GM12878 (cell line): ENCODE measurements around the gene SIK3. TPM values are rescaled to one million over a fixed set of nuclear protein-coding genes. Genes with fewer than 3 reads are reported as not detected.

Experiments
- ATAC-seq: fragments of 200-7000 bp; cut with Tn5 transposase; 3 replicates; pipeline ENCODE4 v1.9.1; 2020; ENCODE audit warnings: mild to moderate bottlenecking, moderate library complexity
- Bru-seq: library from RNA; stranded (reverse); fragments of 400-500 nt; gene quantifications from one replicate; lab custom pipeline; 2021; lab: Mats Ljungman, UMichigan
- BruChase-seq, 2 experiments: library from RNA; stranded (reverse); fragments of 400-500 nt; gene quantifications; one replicate each; lab custom pipeline; 2021; lab: Mats Ljungman, UMichigan
- BruUV-seq: library from RNA; stranded (reverse); fragments of 400-500 nt; replicated peaks from 2 replicates; lab custom pipeline; 2021; lab: Mats Ljungman, UMichigan
- CTCF ChIA-PET: fragments of 300-600 bp; sonication (Branson Sonifier 250); formaldehyde crosslinking; extraction: SDS; loops from one replicate; lab custom pipeline; 2021; ENCODE audit warnings: inconsistent platforms; lab: Yijun Ruan, JAX
- POLR2A ChIA-PET: fragments of 350-600 bp; formaldehyde crosslinking; extraction: SDS; loops from one replicate; lab custom pipeline; 2021; ENCODE audit warnings: inconsistent platforms; lab: Charles Lee
- RAD21 ChIA-PET: fragments of 300-600 bp; sonication (Branson Sonifier 250); formaldehyde crosslinking; loops from one replicate; lab custom pipeline; 2023; ENCODE audit warnings: antibody characterized with exemption; ENCODE audit not compliant: unreplicated experiment; lab: Charles Lee
- SMC1A ChIA-PET: fragments of 300-600 bp; sonication (Branson Sonifier 250); formaldehyde crosslinking; loops from one replicate; lab custom pipeline; 2023; ENCODE audit not compliant: unreplicated experiment, uncharacterized antibody; lab: Charles Lee
- DNase-seq: peaks from one replicate; pipeline ENCODE4 v3.0.0-alpha.2; 2011; ENCODE audit warnings: low read depth, low spot score
- FAIRE-seq: peaks from 3 replicates; lab custom pipeline; 2011; peaks lifted over from hg19 to GRCh38; lab: Jason Lieb, UNC
- H2AFZ ChIP-seq: 2 replicates; pipeline ENCODE4 v1.6.0; 2011; ENCODE audit warnings: low read depth, low read length, control low read depth; ENCODE audit not compliant: control insufficient read depth
- H3K27ac ChIP-seq: 2 replicates; pipeline ENCODE4 v1.5.1; 2011; ENCODE audit warnings: control low read depth; ENCODE audit not compliant: control insufficient read depth, insufficient read depth
- H3K27me3 ChIP-seq, 2 experiments: replicated peaks in 1 of 2; 2 replicates each; pipeline versions ENCODE4 v1.6.0 to v1.6.1; 2011; ENCODE audit warnings: low read length in 1 of 2; ENCODE audit not compliant: control insufficient read depth in 2 of 2, insufficient read depth in 2 of 2
- H3K36me3 ChIP-seq, 2 experiments: 2 replicates each; pipeline ENCODE4 v1.5.1; 2011; ENCODE audit warnings: low read length in 1 of 2; ENCODE audit not compliant: control insufficient read depth in 2 of 2, insufficient read depth in 2 of 2
- H3K4me1 ChIP-seq: 2 replicates; pipeline ENCODE4 v1.6.1; 2011; ENCODE audit warnings: mild to moderate bottlenecking, low read length, moderate library complexity, mixed read lengths; ENCODE audit not compliant: control insufficient read depth, insufficient read depth
- H3K4me2 ChIP-seq: 2 replicates; pipeline ENCODE4 v1.6.0; 2011; ENCODE audit warnings: control low read depth; ENCODE audit not compliant: control insufficient read depth, insufficient read depth
- H3K4me3 ChIP-seq: fragments of 200-600 bp; sonication (generic); 2 replicates; pipeline ENCODE4 v1.5.1; 2016
- H3K79me2 ChIP-seq: 2 replicates; pipeline ENCODE4 v1.6.0; 2011; ENCODE audit warnings: low read length; ENCODE audit not compliant: control insufficient read depth, insufficient read depth
- H3K9ac ChIP-seq: 2 replicates; pipeline ENCODE4 v1.8.0; 2011; ENCODE audit warnings: low read length, control low read depth, mixed read lengths; ENCODE audit not compliant: control insufficient read depth, insufficient read depth
- H3K9me3 ChIP-seq: replicated peaks from 3 replicates; pipeline ENCODE4 v1.5.1; 2011; ENCODE audit warnings: mild to moderate bottlenecking, low read length; ENCODE audit not compliant: control insufficient read depth, insufficient read depth
- H4K20me1 ChIP-seq: 2 replicates; pipeline ENCODE4 v1.6.0; 2011; ENCODE audit not compliant: control insufficient read depth, insufficient read depth
- BCL11A ChIP-seq: IDR thresholded peaks from 2 replicates; pipeline ENCODE4 v1.6.1; 2011; ENCODE audit warnings: low read depth, low read length
- BHLHE40 ChIP-seq, 2 experiments: fragments of 450-650 bp in 1 of 2; IDR thresholded peaks; 2 replicates each; pipeline ENCODE4 v1.6.1; 2011 to 2017; ENCODE audit warnings: low read depth in 2 of 2, borderline replicate concordance in 1 of 2, improper control_type of control experiment in 1 of 2, low read length in 1 of 2, mild to moderate bottlenecking in 1 of 2
- CBFB ChIP-seq: IDR thresholded peaks from 2 replicates; pipeline ENCODE4 v1.6.1; 2016; ENCODE audit warnings: antibody characterized with exemption, low read depth
- DPF2 ChIP-seq: fragments of 450-650 bp; IDR thresholded peaks from 2 replicates; pipeline ENCODE4 v1.6.1; 2017; ENCODE audit warnings: mild to moderate bottlenecking
- HCFC1 ChIP-seq: fragments of 150-350 bp; IDR thresholded peaks from 2 replicates; pipeline ENCODE4 v1.6.1; 2014; ENCODE audit warnings: low read length
- IRF4 ChIP-seq: IDR thresholded peaks from 2 replicates; pipeline ENCODE4 v1.6.1; 2011; ENCODE audit warnings: low read depth, low read length
- KDM1A ChIP-seq: fragments of 200-600 bp; sonication (generic); IDR thresholded peaks from 2 replicates; pipeline ENCODE4 v1.6.1; 2016; ENCODE audit warnings: borderline replicate concordance
- MEF2A ChIP-seq: IDR thresholded peaks from 2 replicates; pipeline ENCODE4 v1.6.1; 2011; ENCODE audit warnings: low read depth, mild to moderate bottlenecking, low read length, moderate library complexity; ENCODE audit not compliant: insufficient read depth
- MEF2B ChIP-seq: fragments of 450-650 bp; IDR thresholded peaks from 2 replicates; pipeline ENCODE4 v1.6.1; 2018; ENCODE audit warnings: mild to moderate bottlenecking, moderate library complexity; ENCODE audit not compliant: partially characterized antibody, poor library complexity, severe bottlenecking
- NRF1 ChIP-seq: conservative IDR thresholded peaks from 2 replicates; pipeline ENCODE4 v1.6.1; 2011; ENCODE audit warnings: mild to moderate bottlenecking, low read depth, low read length, improper control_type of control experiment
- SIN3A ChIP-seq: IDR thresholded peaks from 2 replicates; pipeline ENCODE4 v1.6.1; 2012; ENCODE audit warnings: low read depth, low read length, improper control_type of control experiment
- TAF1 ChIP-seq: IDR thresholded peaks from 2 replicates; pipeline ENCODE4 v1.6.1; 2011; ENCODE audit warnings: mild to moderate bottlenecking, low read depth, low read length, borderline replicate concordance
- WGBS: methylation state at CpG from one replicate; pipeline ENCODE4 v1.1.6; 2016; ENCODE audit warnings: low lambda C conversion rate; ENCODE audit not compliant: insufficient replicate concordance, insufficient coverage; ENCODE audit errors: missing lambda C conversion rate; 5-methylcytosine and 5-hydroxymethylcytosine counted together
- in situ Hi-C: fragments of 300-500 bp; cut with MboI; formaldehyde crosslinking; loops from 9 replicates; pipeline ENCODE4 v1.14.3; 2018; ENCODE audit warnings: mixed read lengths
- intact Hi-C: fragments of 100-400 bp; cut with micrococcal nuclease; formaldehyde crosslinking; loops from one replicate; pipeline ENCODE4 v1.14.2; 2022; ENCODE audit not compliant: unreplicated experiment
- long read RNA-seq, 2 experiments: library from polyadenylated mRNA; unstranded; transcript quantifications; one replicate each; pipeline ENCODE4 v2.0.0, GENCODE V29; 2019 to 2020
- polyA minus RNA-seq, 3 experiments: library from RNA; depleted of rRNA, polyadenylated mRNA; stranded (reverse); fragments of >200 nt; gene quantifications; 2 replicates each; pipeline ENCODE4 v1.2.3, GENCODE V29; 2011
- polyA plus RNA-seq, 11 experiments: library from polyadenylated mRNA; depleted of rRNA in 4 of 11; unstranded in 6 of 11; stranded (reverse) in 5 of 11; fragments of >200 nt; fragmentation: Nextera tagmentation in 4 of 11; fragmentation: Illumina TruSeq in 1 of 11; extraction: Ambion mirVana in 4 of 11; extraction: Trizol in 1 of 11; gene quantifications; 1 replicate in 1 of 11; 2 replicates in 10 of 11; pipeline versions ENCODE4 v1.2.1 to v1.2.3, GENCODE V29; 2011 to 2016; ENCODE audit warnings: inconsistent platforms in 2 of 11, missing spikeins in 2 of 11, low read depth in 1 of 11
- total RNA-seq, 4 experiments: library from RNA; depleted of rRNA in 3 of 4; stranded (reverse); fragments of >200 nt in 3 of 4; fragmentation: Illumina TruSeq in 1 of 4; extraction: Trizol in 1 of 4; gene quantifications; 2 replicates each; pipeline versions ENCODE4 v1.2.1 to v1.2.3, GENCODE V29; 2013 to 2021
- TF ChIP-seq, protein P1 (sequence below): fragments of 450-650 bp; IDR thresholded peaks from 2 replicates; pipeline ENCODE4 v1.6.1; 2018; ENCODE audit warnings: mild to moderate bottlenecking, low read depth, moderate library complexity; ENCODE audit not compliant: partially characterized antibody
- TF ChIP-seq, protein P2 (sequence below): IDR thresholded peaks from 2 replicates; pipeline ENCODE4 v1.6.1; 2012; ENCODE audit warnings: low read depth, low read length, improper control_type of control experiment

The SIK3 gene
- total RNA-seq (2013; cell fraction: nucleolus; rRNA removed) = 171 and 172 TPM in 2 replicates
- total RNA-seq (2014; rRNA removed) (13.2 and 15.6 TPM in 2 replicates), total RNA-seq (2014; rRNA removed; fragmentation: Illumina TruSeq; extraction: Trizol) (10.7 and 12.1 TPM in 2 replicates), total RNA-seq (2021) (24.5 and 31.9 TPM in 2 replicates), polyA plus RNA-seq (2011; rRNA removed) (10.4 and 11.4 TPM in 2 replicates), polyA plus RNA-seq (2014; fragmentation: Illumina TruSeq; extraction: Trizol) (14.5 and 16.9 TPM in 2 replicates), polyA plus RNA-seq (2014; fragmentation: Nextera tagmentation; extraction: Ambion mirVana) (1 to 10 TPM; 2.5 to 2.6 TPM), polyA plus RNA-seq (2014; rRNA removed) (14.8 and 15.4 TPM in 2 replicates), polyA plus RNA-seq (2016; fragmentation: Nextera tagmentation; extraction: Ambion mirVana) (10 to 100 TPM in 1 of 2 experiments, 1 to 10 TPM in 1; 2.5 to 10.8 TPM), polyA minus RNA-seq (2011; rRNA and poly(A)+ RNA removed) (34.7 and 37.3 TPM in 2 replicates), Bru-seq, nascent RNA (percentile 83 among the genes with signal in this experiment), BruChase-seq, experiment 1, labeled RNA remaining after a 6-hour chase (percentile 84 among the genes with signal in this experiment), BruChase-seq, experiment 2, labeled RNA remaining after a 2-hour chase (percentile 87 among the genes with signal in this experiment)
- 10.1 TPM for polyA plus RNA-seq (2011; ENCODE audit: low read depth)
- 12.4 and 14.7 TPM in 2 replicates for polyA plus RNA-seq (2011; cell fraction: cytosol; rRNA removed)
- 43.4 and 58.1 TPM in 2 replicates for polyA plus RNA-seq (2011; cell fraction: nucleus; rRNA removed)
- polyA plus RNA-seq (2012) = 12.7 and 13.7 TPM in 2 replicates
- 14.4 and 16.5 TPM in 2 replicates for polyA minus RNA-seq (2011; cell fraction: cytosol; rRNA and poly(A)+ RNA removed)
- polyA minus RNA-seq (2011; cell fraction: nucleus; rRNA and poly(A)+ RNA removed) = 44.2 and 64.9 TPM in 2 replicates
- long read RNA-seq, experiment 1, partial matches to known transcripts = 1 of 2 reads
- long read RNA-seq, experiment 1, other reads (novel, unspliced or antisense) = 1 of 2 reads
- long read RNA-seq, experiment 2, partial matches to known transcripts = 0 of 5 reads
- long read RNA-seq, experiment 2, other reads (novel, unspliced or antisense) = 5 of 5 reads

DNA sequence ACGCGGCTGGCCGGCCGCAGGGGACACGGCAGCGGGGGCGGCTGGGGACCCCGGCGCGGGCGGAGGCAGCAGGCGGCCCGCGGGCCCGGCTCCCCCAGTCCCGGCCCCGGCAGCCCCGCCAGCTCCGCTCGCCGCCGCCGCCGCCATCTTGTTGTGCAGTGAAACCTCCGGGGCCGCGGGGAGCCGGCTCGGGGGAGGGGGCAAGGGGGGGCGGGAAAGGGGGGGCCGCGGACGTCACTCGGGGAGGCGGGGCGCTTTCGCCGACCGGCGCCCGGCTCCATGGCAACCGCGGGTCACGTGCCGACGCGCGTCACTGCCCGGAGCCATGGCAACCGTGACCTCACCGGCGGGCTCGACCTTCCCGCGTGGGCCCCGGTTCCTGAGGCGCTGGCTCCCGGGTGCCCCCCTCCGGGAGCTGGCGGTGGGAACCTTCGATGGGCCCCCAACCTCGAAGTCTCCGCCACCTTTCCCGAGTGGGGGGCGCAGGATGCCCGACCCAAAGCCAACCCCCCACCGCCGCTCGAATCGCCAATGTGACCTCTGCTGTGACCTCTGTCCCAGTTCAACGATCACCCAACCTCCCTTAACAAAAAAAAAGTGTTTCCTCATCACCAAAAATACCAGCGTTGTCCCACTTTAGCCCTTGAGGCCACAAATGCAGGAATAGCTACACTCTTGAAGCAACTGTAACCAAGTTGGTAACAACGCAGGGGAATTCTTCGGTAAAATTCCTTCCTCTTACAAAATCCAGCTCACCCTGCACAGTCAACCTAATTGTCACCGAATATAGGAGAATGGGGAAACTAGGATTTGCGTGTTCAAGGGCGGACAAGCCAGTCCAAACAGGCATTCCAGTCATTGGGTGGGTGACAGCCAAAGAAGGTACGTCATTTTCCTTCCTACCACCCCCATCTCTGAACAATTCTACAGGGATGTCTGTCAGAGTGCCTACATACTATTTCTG is at the start of gene SIK3:
Gene SIK3, minus strand, starts transcription at position 160 of the 964 bp plus-strand sequence. Its CDS starts 13 bp downstream, at position 147.
- Histone ChIP-seq H3K4me1 (peaks cover 25% of the 10 kb centered on the region), H2AFZ (peak within 1 kb of the TSS; percentile 91), H3K79me2 (peaks cover 51% of the 10 kb centered on the region), H3K4me2 (peak within 1 kb of the TSS; percentile 100), H3K36me3 (no peaks in the 10 kb centered on the region), H4K20me1 (peaks cover 5% of the 10 kb centered on the region; the same call in 1 of the 2 replicates), H3K9ac (peak within 1 kb of the TSS; percentile 88), H3K9me3 (no peaks in the 10 kb centered on the region), H3K27me3 (no peaks in the 10 kb centered on the region), H3K27ac (peak within 1 kb of the TSS; percentile 81), H3K4me3 (peak within 1 kb of the TSS; percentile 96)
- WGBS = under 1% methylated on average over 56 of the region's 78 CpGs
- intact Hi-C loops = loop anchor here (5.0 kb wide), 1 partner anchor 171 kb away; no protein-coding TSS in a partner anchor
- ChIA-PET RAD21 (interaction anchor here (0.6 to 5.6 kb wide), 16 partner anchors 26 to 327 kb away, joined by 3 to 29 read pairs (median 4); no protein-coding TSS in a partner anchor), CTCF (interaction anchor here (0.8 to 2.0 kb wide), 13 partner anchors 25 to 355 kb away, joined by 3 to 8 read pairs (median 4); partner anchors contain the start of gene APOA5), POLR2A (interaction anchor here (0.6 to 1.8 kb wide), 7 partner anchors 8 to 173 kb away, joined by 3 to 5 read pairs (median 3); no protein-coding TSS in a partner anchor), SMC1A (interaction anchor here (0.6 to 14.6 kb wide), 18 partner anchors 24 to 310 kb away, joined by 3 to 166 read pairs (median 4); partner anchors contain the start of gene ZPR1)
- in situ Hi-C loops = no loop called here
- TSS peak; percentile 96 for BruUV-seq
- FAIRE-seq (no peak), ATAC-seq (peak; percentile 69), DNase-seq (peak; percentile 53)
- TF ChIP-seq BHLHE40 (IDR thresholded peaks at IDR 0.05; ENCODE audit: borderline replicate concordance in 1 of 2, low read depth in 2 of 2, low read length in 1 of 2) (peak; percentile 91 to 99), BCL11A (0 out of 2 replicates have a peak, but pooled peaks have one; percentile 21), NRF1 (no peak), CBFB (no peak), TAF1 (peak; percentile 63; the same call in 1 of the 2 replicates), MEF2B (peak; percentile 70), HCFC1 (0 out of 2 replicates have a peak, but pooled peaks have one; percentile 28), KDM1A (no peak), SIN3A (peak; percentile 64; the same call in 1 of the 2 replicates), DPF2 (peak; percentile 95), IRF4 (no peak), MEF2A (no peak)
- TF ChIP-seq, protein P1, sequence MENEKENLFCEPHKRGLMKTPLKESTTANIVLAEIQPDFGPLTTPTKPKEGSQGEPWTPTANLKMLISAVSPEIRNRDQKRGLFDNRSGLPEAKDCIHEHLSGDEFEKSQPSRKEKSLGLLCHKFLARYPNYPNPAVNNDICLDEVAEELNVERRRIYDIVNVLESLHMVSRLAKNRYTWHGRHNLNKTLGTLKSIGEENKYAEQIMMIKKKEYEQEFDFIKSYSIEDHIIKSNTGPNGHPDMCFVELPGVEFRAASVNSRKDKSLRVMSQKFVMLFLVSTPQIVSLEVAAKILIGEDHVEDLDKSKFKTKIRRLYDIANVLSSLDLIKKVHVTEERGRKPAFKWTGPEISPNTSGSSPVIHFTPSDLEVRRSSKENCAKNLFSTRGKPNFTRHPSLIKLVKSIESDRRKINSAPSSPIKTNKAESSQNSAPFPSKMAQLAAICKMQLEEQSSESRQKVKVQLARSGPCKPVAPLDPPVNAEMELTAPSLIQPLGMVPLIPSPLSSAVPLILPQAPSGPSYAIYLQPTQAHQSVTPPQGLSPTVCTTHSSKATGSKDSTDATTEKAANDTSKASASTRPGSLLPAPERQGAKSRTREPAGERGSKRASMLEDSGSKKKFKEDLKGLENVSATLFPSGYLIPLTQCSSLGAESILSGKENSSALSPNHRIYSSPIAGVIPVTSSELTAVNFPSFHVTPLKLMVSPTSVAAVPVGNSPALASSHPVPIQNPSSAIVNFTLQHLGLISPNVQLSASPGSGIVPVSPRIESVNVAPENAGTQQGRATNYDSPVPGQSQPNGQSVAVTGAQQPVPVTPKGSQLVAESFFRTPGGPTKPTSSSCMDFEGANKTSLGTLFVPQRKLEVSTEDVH = no peak
- TF ChIP-seq, protein P2, sequence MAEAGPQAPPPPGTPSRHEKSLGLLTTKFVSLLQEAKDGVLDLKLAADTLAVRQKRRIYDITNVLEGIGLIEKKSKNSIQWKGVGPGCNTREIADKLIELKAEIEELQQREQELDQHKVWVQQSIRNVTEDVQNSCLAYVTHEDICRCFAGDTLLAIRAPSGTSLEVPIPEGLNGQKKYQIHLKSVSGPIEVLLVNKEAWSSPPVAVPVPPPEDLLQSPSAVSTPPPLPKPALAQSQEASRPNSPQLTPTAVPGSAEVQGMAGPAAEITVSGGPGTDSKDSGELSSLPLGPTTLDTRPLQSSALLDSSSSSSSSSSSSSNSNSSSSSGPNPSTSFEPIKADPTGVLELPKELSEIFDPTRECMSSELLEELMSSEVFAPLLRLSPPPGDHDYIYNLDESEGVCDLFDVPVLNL = no peak
